Neural cell (in vitro differentiated cells): ENCODE data around the gene TNF. TPM values are rescaled to one million over a fixed set of nuclear protein-coding genes. Genes with fewer than 3 reads are reported as not detected.

Experiments used
- H2AFZ ChIP-seq: fragments of 200-600, 300-800 bp; sonication (generic), shearing (Covaris generic); 2 replicates; pipeline ENCODE4 v1.6.0; 2014; ENCODE audit warnings: low read depth, mild to moderate bottlenecking, antibody characterized with exemption, low read length, moderate library complexity
- H3F3A ChIP-seq: fragments of 200-600 bp; shearing (Covaris generic); 2 replicates; pipeline ENCODE4 v1.6.1; 2016; ENCODE audit warnings: mild to moderate bottlenecking, moderate library complexity, mixed read lengths, antibody characterized with exemption, low read length; ENCODE audit not compliant: insufficient read depth, poor library complexity, severe bottlenecking
- H3K27ac ChIP-seq: fragments of 200-600, 300-800 bp; sonication (generic), shearing (Covaris generic); 2 replicates; pipeline ENCODE4 v1.5.1; 2014; ENCODE audit warnings: mild to moderate bottlenecking, low read length, moderate library complexity
- H3K27me3 ChIP-seq: fragments of 300-800, 200-600 bp; sonication (generic), shearing (Covaris generic); 2 replicates; pipeline ENCODE4 v1.6.0; 2014; ENCODE audit warnings: mild to moderate bottlenecking, low read depth, low read length, moderate library complexity; ENCODE audit not compliant: insufficient read depth
- H3K36me3 ChIP-seq: fragments of 300-800, 200-600 bp; sonication (generic), shearing (Covaris generic); 2 replicates; pipeline ENCODE4 v1.5.1; 2014; ENCODE audit warnings: mild to moderate bottlenecking, antibody characterized with exemption, low read length, moderate library complexity; ENCODE audit not compliant: insufficient read depth
- H3K4me2 ChIP-seq: fragments of 300-800, 200-600 bp; sonication (generic), shearing (Covaris generic); 2 replicates; pipeline ENCODE4 v1.6.0; 2014; ENCODE audit warnings: mild to moderate bottlenecking, low read length
- H3K4me3 ChIP-seq: fragments of 300-800, 200-600 bp; sonication (generic), shearing (Covaris generic); 2 replicates; pipeline ENCODE4 v1.5.1; 2014; ENCODE audit warnings: mild to moderate bottlenecking, low read length, moderate library complexity
- H3K79me2 ChIP-seq: fragments of 200-600 bp; shearing (Covaris generic); replicated peaks from 2 replicates; pipeline ENCODE4 v1.6.0; 2014; ENCODE audit warnings: mild to moderate bottlenecking, low read length, moderate library complexity; ENCODE audit not compliant: insufficient read depth
- H3K9ac ChIP-seq: fragments of 300-800, 200-600 bp; sonication (generic), shearing (Covaris generic); 2 replicates; pipeline ENCODE4 v1.6.1; 2016; ENCODE audit warnings: mild to moderate bottlenecking, low read length, mixed read lengths
- H3K9me2 ChIP-seq: fragments of 200-600 bp; shearing (Covaris generic); 2 replicates; pipeline ENCODE4 v1.6.1; 2016; ENCODE audit warnings: mild to moderate bottlenecking, low read length, mixed read lengths; ENCODE audit not compliant: insufficient read depth
- H3K9me3 ChIP-seq: fragments of 200-600, 300-800 bp; sonication (generic), shearing (Covaris generic); 2 replicates; pipeline ENCODE4 v1.6.1; 2016; ENCODE audit warnings: mild to moderate bottlenecking, mixed run types, low read length, moderate library complexity, mixed read lengths
- H4K20me1 ChIP-seq: fragments of 200-600 bp; shearing (Covaris generic); 2 replicates; pipeline ENCODE4 v1.6.1; 2016; ENCODE audit warnings: mild to moderate bottlenecking, mixed run types; ENCODE audit not compliant: insufficient read depth
- EP300 ChIP-seq: fragments of 450-650 bp; conservative IDR thresholded peaks from 2 replicates; pipeline ENCODE4 v1.6.1; 2014; ENCODE audit warnings: antibody characterized with exemption, mild to moderate bottlenecking, moderate library complexity; ENCODE audit not compliant: poor library complexity, severe bottlenecking
- EZH2 ChIP-seq: fragments of 200-600, 300-800 bp; shearing (Covaris generic), sonication (generic); IDR thresholded peaks from 2 replicates; pipeline ENCODE4 v1.6.1; 2014; ENCODE audit warnings: antibody characterized with exemption, low read length, borderline replicate concordance, mild to moderate bottlenecking; ENCODE audit not compliant: insufficient read depth, poor library complexity, severe bottlenecking
- MXI1 ChIP-seq: fragments of 450-650 bp; conservative IDR thresholded peaks from 2 replicates; pipeline ENCODE4 v1.6.1; 2014; ENCODE audit warnings: antibody characterized with exemption, mild to moderate bottlenecking; ENCODE audit not compliant: poor library complexity, severe bottlenecking
- POLR2AphosphoS5 ChIP-seq: IDR thresholded peaks from 2 replicates; pipeline ENCODE4 v1.6.1; 2012
- RAD21 ChIP-seq: fragments of 450-650 bp; conservative IDR thresholded peaks from 2 replicates; pipeline ENCODE4 v1.6.1; 2014; ENCODE audit warnings: antibody characterized with exemption, mild to moderate bottlenecking, moderate library complexity
- SMC3 ChIP-seq: fragments of 450-650 bp; conservative IDR thresholded peaks from 2 replicates; pipeline ENCODE4 v1.6.1; 2014; ENCODE audit warnings: antibody characterized with exemption, mild to moderate bottlenecking, moderate library complexity; ENCODE audit not compliant: poor library complexity
- TAF1 ChIP-seq: IDR thresholded peaks from 2 replicates; pipeline ENCODE4 v1.6.1; 2012; ENCODE audit warnings: low read depth
- polyA plus RNA-seq: library from polyadenylated mRNA; depleted of rRNA; stranded (reverse); fragments of >200 nt; gene quantifications from 2 replicates; pipeline ENCODE4 v1.2.3, GENCODE V29; 2014
- TF ChIP-seq, protein P1 (sequence below): fragments of 450-650 bp; IDR thresholded peaks from 2 replicates; pipeline ENCODE4 v1.5.1; 2014; ENCODE audit warnings: antibody characterized with exemption, mild to moderate bottlenecking, moderate library complexity; ENCODE audit not compliant: poor library complexity, severe bottlenecking
- TF ChIP-seq, protein P2 (sequence below): IDR thresholded peaks from 2 replicates; pipeline ENCODE4 v1.6.1; 2012; ENCODE audit warnings: borderline replicate concordance

Gene TNF
- polyA plus RNA-seq, 1 donor from 2014 or later = not detected

DNA sequence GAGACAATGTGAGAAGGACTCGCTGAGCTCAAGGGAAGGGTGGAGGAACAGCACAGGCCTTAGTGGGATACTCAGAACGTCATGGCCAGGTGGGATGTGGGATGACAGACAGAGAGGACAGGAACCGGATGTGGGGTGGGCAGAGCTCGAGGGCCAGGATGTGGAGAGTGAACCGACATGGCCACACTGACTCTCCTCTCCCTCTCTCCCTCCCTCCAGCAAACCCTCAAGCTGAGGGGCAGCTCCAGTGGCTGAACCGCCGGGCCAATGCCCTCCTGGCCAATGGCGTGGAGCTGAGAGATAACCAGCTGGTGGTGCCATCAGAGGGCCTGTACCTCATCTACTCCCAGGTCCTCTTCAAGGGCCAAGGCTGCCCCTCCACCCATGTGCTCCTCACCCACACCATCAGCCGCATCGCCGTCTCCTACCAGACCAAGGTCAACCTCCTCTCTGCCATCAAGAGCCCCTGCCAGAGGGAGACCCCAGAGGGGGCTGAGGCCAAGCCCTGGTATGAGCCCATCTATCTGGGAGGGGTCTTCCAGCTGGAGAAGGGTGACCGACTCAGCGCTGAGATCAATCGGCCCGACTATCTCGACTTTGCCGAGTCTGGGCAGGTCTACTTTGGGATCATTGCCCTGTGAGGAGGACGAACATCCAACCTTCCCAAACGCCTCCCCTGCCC, 1.7 kb downstream of the TNF start:
- H3F3A ChIP-seq = no peaks in the 10 kb centered on the region
- no peaks in the 10 kb centered on the region for H4K20me1 ChIP-seq
- H3K79me2 ChIP-seq = no peaks in the 10 kb centered on the region
- H3K4me3 ChIP-seq = no peak overlapping the region
- no peaks in the 10 kb centered on the region for H3K9me2 ChIP-seq
- TF ChIP-seq SMC3 (no peak), RAD21 (no peak), EP300 (no peak), EZH2 (no peak), POLR2AphosphoS5 (no peak), TAF1 (no peak), MXI1 (no peak)
- TF ChIP-seq, protein P1, sequence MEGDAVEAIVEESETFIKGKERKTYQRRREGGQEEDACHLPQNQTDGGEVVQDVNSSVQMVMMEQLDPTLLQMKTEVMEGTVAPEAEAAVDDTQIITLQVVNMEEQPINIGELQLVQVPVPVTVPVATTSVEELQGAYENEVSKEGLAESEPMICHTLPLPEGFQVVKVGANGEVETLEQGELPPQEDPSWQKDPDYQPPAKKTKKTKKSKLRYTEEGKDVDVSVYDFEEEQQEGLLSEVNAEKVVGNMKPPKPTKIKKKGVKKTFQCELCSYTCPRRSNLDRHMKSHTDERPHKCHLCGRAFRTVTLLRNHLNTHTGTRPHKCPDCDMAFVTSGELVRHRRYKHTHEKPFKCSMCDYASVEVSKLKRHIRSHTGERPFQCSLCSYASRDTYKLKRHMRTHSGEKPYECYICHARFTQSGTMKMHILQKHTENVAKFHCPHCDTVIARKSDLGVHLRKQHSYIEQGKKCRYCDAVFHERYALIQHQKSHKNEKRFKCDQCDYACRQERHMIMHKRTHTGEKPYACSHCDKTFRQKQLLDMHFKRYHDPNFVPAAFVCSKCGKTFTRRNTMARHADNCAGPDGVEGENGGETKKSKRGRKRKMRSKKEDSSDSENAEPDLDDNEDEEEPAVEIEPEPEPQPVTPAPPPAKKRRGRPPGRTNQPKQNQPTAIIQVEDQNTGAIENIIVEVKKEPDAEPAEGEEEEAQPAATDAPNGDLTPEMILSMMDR = no peak
- TF ChIP-seq, protein P2, sequence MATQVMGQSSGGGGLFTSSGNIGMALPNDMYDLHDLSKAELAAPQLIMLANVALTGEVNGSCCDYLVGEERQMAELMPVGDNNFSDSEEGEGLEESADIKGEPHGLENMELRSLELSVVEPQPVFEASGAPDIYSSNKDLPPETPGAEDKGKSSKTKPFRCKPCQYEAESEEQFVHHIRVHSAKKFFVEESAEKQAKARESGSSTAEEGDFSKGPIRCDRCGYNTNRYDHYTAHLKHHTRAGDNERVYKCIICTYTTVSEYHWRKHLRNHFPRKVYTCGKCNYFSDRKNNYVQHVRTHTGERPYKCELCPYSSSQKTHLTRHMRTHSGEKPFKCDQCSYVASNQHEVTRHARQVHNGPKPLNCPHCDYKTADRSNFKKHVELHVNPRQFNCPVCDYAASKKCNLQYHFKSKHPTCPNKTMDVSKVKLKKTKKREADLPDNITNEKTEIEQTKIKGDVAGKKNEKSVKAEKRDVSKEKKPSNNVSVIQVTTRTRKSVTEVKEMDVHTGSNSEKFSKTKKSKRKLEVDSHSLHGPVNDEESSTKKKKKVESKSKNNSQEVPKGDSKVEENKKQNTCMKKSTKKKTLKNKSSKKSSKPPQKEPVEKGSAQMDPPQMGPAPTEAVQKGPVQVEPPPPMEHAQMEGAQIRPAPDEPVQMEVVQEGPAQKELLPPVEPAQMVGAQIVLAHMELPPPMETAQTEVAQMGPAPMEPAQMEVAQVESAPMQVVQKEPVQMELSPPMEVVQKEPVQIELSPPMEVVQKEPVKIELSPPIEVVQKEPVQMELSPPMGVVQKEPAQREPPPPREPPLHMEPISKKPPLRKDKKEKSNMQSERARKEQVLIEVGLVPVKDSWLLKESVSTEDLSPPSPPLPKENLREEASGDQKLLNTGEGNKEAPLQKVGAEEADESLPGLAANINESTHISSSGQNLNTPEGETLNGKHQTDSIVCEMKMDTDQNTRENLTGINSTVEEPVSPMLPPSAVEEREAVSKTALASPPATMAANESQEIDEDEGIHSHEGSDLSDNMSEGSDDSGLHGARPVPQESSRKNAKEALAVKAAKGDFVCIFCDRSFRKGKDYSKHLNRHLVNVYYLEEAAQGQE = no peak
- H3K4me2 ChIP-seq = no peak overlapping the region
- H3K9ac ChIP-seq = no peak overlapping the region
- peaks cover 12% of the 10 kb centered on the region for H3K27me3 ChIP-seq
- H3K36me3 ChIP-seq = no peaks in the 10 kb centered on the region
- H3K27ac ChIP-seq = no peak overlapping the region
- H2AFZ ChIP-seq = no peak overlapping the region
- no peaks in the 10 kb centered on the region for H3K9me3 ChIP-seq

DNA sequence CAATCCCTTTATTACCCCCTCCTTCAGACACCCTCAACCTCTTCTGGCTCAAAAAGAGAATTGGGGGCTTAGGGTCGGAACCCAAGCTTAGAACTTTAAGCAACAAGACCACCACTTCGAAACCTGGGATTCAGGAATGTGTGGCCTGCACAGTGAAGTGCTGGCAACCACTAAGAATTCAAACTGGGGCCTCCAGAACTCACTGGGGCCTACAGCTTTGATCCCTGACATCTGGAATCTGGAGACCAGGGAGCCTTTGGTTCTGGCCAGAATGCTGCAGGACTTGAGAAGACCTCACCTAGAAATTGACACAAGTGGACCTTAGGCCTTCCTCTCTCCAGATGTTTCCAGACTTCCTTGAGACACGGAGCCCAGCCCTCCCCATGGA, 2.2 kb downstream of the TNF start:
- Histone ChIP-seq H3K9ac (no peak overlapping the region), H3K9me3 (no peaks in the 10 kb centered on the region), H4K20me1 (no peaks in the 10 kb centered on the region), H3K36me3 (no peaks in the 10 kb centered on the region), H3K4me3 (no peak overlapping the region), H3K27me3 (peaks cover 14% of the 10 kb centered on the region), H2AFZ (no peak overlapping the region), H3K9me2 (no peaks in the 10 kb centered on the region), H3K79me2 (no peaks in the 10 kb centered on the region), H3K4me2 (no peak overlapping the region), H3K27ac (no peak overlapping the region), H3F3A (no peaks in the 10 kb centered on the region)
- TF ChIP-seq EP300 = no peak
- no peak for TF ChIP-seq MXI1
- TF ChIP-seq SMC3 = no peak
- TF ChIP-seq, protein P1 = no peak
- TF ChIP-seq RAD21 = no peak
- TF ChIP-seq POLR2AphosphoS5 = no peak
- TF ChIP-seq TAF1 = no peak
- TF ChIP-seq, protein P2 = no peak
- TF ChIP-seq EZH2 = no peak
